SH-SY5Y (cell line): ENCODE results near the gene MXD1.

Source experiments
- GATA2 ChIP-seq: IDR thresholded peaks from 2 replicates; pipeline ENCODE4 v1.6.1; 2011; ENCODE audit warnings: mild to moderate bottlenecking, low read depth, low read length
- GATA3 ChIP-seq: IDR thresholded peaks from 2 replicates; pipeline ENCODE4 v1.6.1; 2011; ENCODE audit warnings: low read depth, mild to moderate bottlenecking, low read length, moderate library complexity

GRCh38 chr2:69931832-69932595 lies 17.1 kb downstream of the MXD1 start:
- TF ChIP-seq GATA3: no peak
- no peak for TF ChIP-seq GATA2
